H1 (cell line): Measurements from ENCODE around the gene RNF111. TPM values are rescaled to one million over a fixed set of nuclear protein-coding genes. Genes with fewer than 3 reads are reported as not detected.

Experiments used
- CTCF ChIA-PET: fragments of 300-600 bp; sonication (Branson Sonifier 250); formaldehyde crosslinking; loops from one replicate; lab custom pipeline; 2021; ENCODE audit not compliant: partially characterized antibody; lab: Charles Lee
- POLR2A ChIA-PET: fragments of 300-600 bp; sonication (Branson Sonifier 250); formaldehyde crosslinking; loops from one replicate; lab custom pipeline; 2021; ENCODE audit warnings: inconsistent platforms; ENCODE audit not compliant: partially characterized antibody; lab: Charles Lee
- DNase-seq, 2 experiments: peaks; one replicate each; pipeline versions ENCODE4 v3.0.0 to v3.0.0-alpha.2; 2010 to 2022; ENCODE audit warnings: low spot score in 2 of 2, low read depth in 1 of 2, mixed read lengths in 1 of 2
- FAIRE-seq: peaks from 2 replicates; lab custom pipeline; 2011; peaks lifted over from hg19 to GRCh38; lab: Jason Lieb, UNC
- H2AFZ ChIP-seq: 2 replicates; pipeline ENCODE4 v1.8.1; 2012; ENCODE audit warnings: low read length, inconsistent platforms
- H2AK5ac ChIP-seq: 2 replicates; pipeline ENCODE4 v1.6.1; 2013; ENCODE audit warnings: low read depth, low read length
- H2BK120ac ChIP-seq: replicated peaks from 2 replicates; pipeline ENCODE3; 2013; ENCODE audit warnings: low read depth, low read length, inconsistent platforms
- H2BK12ac ChIP-seq: 2 replicates; pipeline ENCODE4 v1.6.1; 2013; ENCODE audit warnings: low read depth, low read length
- H2BK15ac ChIP-seq: 2 replicates; pipeline ENCODE4 v1.6.1; 2013; ENCODE audit warnings: low read length
- H2BK20ac ChIP-seq: 2 replicates; pipeline ENCODE4 v1.6.1; 2013; ENCODE audit warnings: low read length
- H2BK5ac ChIP-seq: 2 replicates; pipeline ENCODE4 v1.6.1; 2013; ENCODE audit warnings: low read depth, low read length
- H3K14ac ChIP-seq: 2 replicates; pipeline ENCODE4 v1.6.1; 2013; ENCODE audit warnings: inconsistent platforms; ENCODE audit not compliant: insufficient read length
- H3K18ac ChIP-seq: 2 replicates; pipeline ENCODE4 v1.6.1; 2013; ENCODE audit warnings: low read length; ENCODE audit errors: extremely low read depth
- H3K23ac ChIP-seq: 2 replicates; pipeline ENCODE4 v1.6.1; 2013; ENCODE audit warnings: inconsistent platforms; ENCODE audit not compliant: insufficient read length
- H3K23me2 ChIP-seq: 2 replicates; pipeline ENCODE4 v1.6.1; 2013; ENCODE audit warnings: low read depth, low read length
- H3K27ac ChIP-seq: 2 replicates; pipeline ENCODE4 v1.6.1; 2011; ENCODE audit warnings: low read depth, low read length, inconsistent platforms
- H3K27me3 ChIP-seq, 4 experiments: replicated peaks in 1 of 4; 1 replicate in 1 of 4; 2 replicates in 3 of 4; pipeline versions ENCODE4 v1.6.1 to v1.8.1; 2011 to 2013; ENCODE audit warnings: low read length in 3 of 4, mild to moderate bottlenecking in 3 of 4, inconsistent platforms in 2 of 4, mixed read lengths in 2 of 4, moderate library complexity in 1 of 4; ENCODE audit not compliant: control insufficient read depth in 3 of 4, insufficient read depth in 3 of 4; ENCODE audit errors: extremely low read depth in 1 of 4
- H3K36me3 ChIP-seq, 4 experiments: 2 replicates each; pipeline versions ENCODE4 v1.6.1 to v1.8.1; 2011 to 2013; ENCODE audit warnings: mild to moderate bottlenecking in 4 of 4, low read length in 3 of 4, moderate library complexity in 2 of 4, control low read depth in 1 of 4, inconsistent platforms in 1 of 4; ENCODE audit not compliant: insufficient read depth in 4 of 4, control insufficient read depth in 2 of 4
- H3K4ac ChIP-seq: replicated peaks from 2 replicates; pipeline ENCODE3; 2013; ENCODE audit warnings: low read length, low read depth, mixed read lengths, inconsistent platforms; ENCODE audit not compliant: insufficient read length
- H3K4me1 ChIP-seq, 4 experiments: replicated peaks in 1 of 4; 1 replicate in 1 of 4; 2 replicates in 3 of 4; pipeline versions ENCODE4 v1.6.1 to v1.8.1; 2011 to 2013; ENCODE audit warnings: low read length in 3 of 4, inconsistent platforms in 2 of 4, mixed read lengths in 1 of 4; ENCODE audit not compliant: insufficient read depth in 4 of 4, control insufficient read depth in 3 of 4
- H3K4me2 ChIP-seq, 2 experiments: 2 replicates each; pipeline versions ENCODE4 v1.6.1 to v1.8.1; 2011 to 2013; ENCODE audit warnings: low read depth in 2 of 2, low read length in 2 of 2, control low read depth in 1 of 2, inconsistent platforms in 1 of 2, mild to moderate bottlenecking in 1 of 2; ENCODE audit not compliant: insufficient read depth in 1 of 2
- H3K4me3 ChIP-seq, 4 experiments: fragments of 200-600, 300-600 bp in 1 of 4; sonication (generic), shearing (Covaris generic), sonication (Bioruptor Twin) in 1 of 4; 2 replicates each; pipeline versions ENCODE4 v1.5.1 to v1.8.1; 2011 to 2016; ENCODE audit warnings: low read length in 4 of 4, low read depth in 3 of 4, control low read depth in 2 of 4, inconsistent platforms in 2 of 4, mild to moderate bottlenecking in 2 of 4, mixed read lengths in 1 of 4, moderate library complexity in 1 of 4; ENCODE audit not compliant: insufficient read depth in 2 of 4; ENCODE audit errors: extremely low read depth in 1 of 4
- H3K56ac ChIP-seq: replicated peaks from 2 replicates; pipeline ENCODE3; 2013; ENCODE audit warnings: low read depth, mild to moderate bottlenecking, mixed read lengths, low read length, inconsistent platforms; ENCODE audit not compliant: insufficient read length
- H3K79me1 ChIP-seq: 2 replicates; pipeline ENCODE4 v1.6.1; 2013; ENCODE audit warnings: low read depth, low read length, control low read depth
- H3K79me2 ChIP-seq, 2 experiments: 2 replicates each; pipeline versions ENCODE4 v1.6.1 to v1.8.1; 2012 to 2013; ENCODE audit warnings: low read length in 2 of 2, mild to moderate bottlenecking in 2 of 2, inconsistent platforms in 1 of 2; ENCODE audit not compliant: insufficient read depth in 2 of 2, control insufficient read depth in 1 of 2
- H3K9ac ChIP-seq, 4 experiments: replicated peaks in 1 of 4; 1 replicate in 1 of 4; 2 replicates in 3 of 4; pipeline versions ENCODE4 v1.6.1 to v1.8.1; 2011 to 2013; ENCODE audit warnings: low read depth in 3 of 4, low read length in 3 of 4, control low read depth in 2 of 4, mild to moderate bottlenecking in 2 of 4, moderate library complexity in 2 of 4, inconsistent platforms in 1 of 4; ENCODE audit errors: extremely low read depth in 1 of 4
- H3K9me3 ChIP-seq, 2 experiments: 2 replicates each; pipeline versions ENCODE4 v1.6.1 to v1.8.1; 2012 to 2013; ENCODE audit warnings: mild to moderate bottlenecking in 2 of 2, moderate library complexity in 2 of 2, control low read depth in 1 of 2, inconsistent platforms in 1 of 2, low read depth in 1 of 2, low read length in 1 of 2, mixed read lengths in 1 of 2; ENCODE audit not compliant: insufficient read depth in 2 of 2
- H4K20me1 ChIP-seq, 2 experiments: replicated peaks in 1 of 2; 2 replicates each; pipeline versions ENCODE3 to v1.8.1; 2011 to 2013; ENCODE audit warnings: inconsistent platforms in 2 of 2, low read length in 2 of 2, mild to moderate bottlenecking in 1 of 2; ENCODE audit not compliant: insufficient read depth in 2 of 2, control insufficient read depth in 1 of 2
- H4K5ac ChIP-seq: 2 replicates; pipeline ENCODE4 v1.6.1; 2013; ENCODE audit warnings: low read length, low read depth, mixed read lengths, inconsistent platforms; ENCODE audit not compliant: insufficient read length
- H4K8ac ChIP-seq: 2 replicates; pipeline ENCODE4 v1.8.0; 2013; ENCODE audit warnings: mild to moderate bottlenecking, moderate library complexity, low read length, inconsistent platforms; ENCODE audit not compliant: insufficient read depth; ENCODE audit errors: extremely low read depth
- H4K91ac ChIP-seq: replicated peaks from 2 replicates; pipeline ENCODE3; 2013; ENCODE audit warnings: low read length, mixed read lengths, inconsistent platforms; ENCODE audit not compliant: insufficient read length
- JUND ChIP-seq: IDR thresholded peaks from 2 replicates; pipeline ENCODE4 v1.6.1; 2011; ENCODE audit warnings: mild to moderate bottlenecking, improper control_type of control experiment, low read length
- KDM1A ChIP-seq: fragments of 200-600, 300-600 bp; sonication (generic); IDR thresholded peaks from 2 replicates; pipeline ENCODE4 v1.7.1; 2016; ENCODE audit warnings: mild to moderate bottlenecking, low read length, borderline replicate concordance
- WGBS, 2 experiments: shearing (Covaris generic) in 1 of 2; methylation state at CpG; one replicate each; pipeline versions ENCODE4 v1.1.6 to v1.1.7; 2013 to 2015; ENCODE audit warnings: low lambda C conversion rate in 2 of 2, mixed read lengths in 2 of 2, inconsistent platforms in 1 of 2, low coverage in 1 of 2, missing lambda C conversion rate in 1 of 2; ENCODE audit not compliant: insufficient replicate concordance in 2 of 2, insufficient coverage in 1 of 2, insufficient read length in 1 of 2; ENCODE audit errors: extremely low coverage in 1 of 2, missing lambda C conversion rate in 1 of 2; 5-methylcytosine and 5-hydroxymethylcytosine counted together
- polyA plus RNA-seq, 7 experiments: library from polyadenylated mRNA; depleted of rRNA in 3 of 7; stranded (reverse) in 5 of 7; unstranded in 2 of 7; fragments of >200 nt in 5 of 7; fragments of 200-250 nt in 2 of 7; gene quantifications; 1 replicate in 5 of 7; 2 replicates in 1 of 7; 4 replicates in 1 of 7; pipeline versions ENCODE4 v1.2.1 to v1.2.3, GENCODE V29; 2011 to 2013; ENCODE audit warnings: missing spikeins in 2 of 7, mixed read lengths in 2 of 7
- total RNA-seq: library from RNA; stranded (reverse); fragmentation: NEBNext Ultra II Directional; extraction: Animal tissue kit (Norgen Biotek cat#: 25700); gene quantifications from 2 replicates; pipeline ENCODE4 v1.2.1, GENCODE V29; 2021

RNF111 gene
- total and polyA plus RNA-seq, 2 of the 8 experiments (the other 6 are each of a cell fraction or from before 2014, with no cell fraction given): 18.5 to 26.6 TPM

DNA sequence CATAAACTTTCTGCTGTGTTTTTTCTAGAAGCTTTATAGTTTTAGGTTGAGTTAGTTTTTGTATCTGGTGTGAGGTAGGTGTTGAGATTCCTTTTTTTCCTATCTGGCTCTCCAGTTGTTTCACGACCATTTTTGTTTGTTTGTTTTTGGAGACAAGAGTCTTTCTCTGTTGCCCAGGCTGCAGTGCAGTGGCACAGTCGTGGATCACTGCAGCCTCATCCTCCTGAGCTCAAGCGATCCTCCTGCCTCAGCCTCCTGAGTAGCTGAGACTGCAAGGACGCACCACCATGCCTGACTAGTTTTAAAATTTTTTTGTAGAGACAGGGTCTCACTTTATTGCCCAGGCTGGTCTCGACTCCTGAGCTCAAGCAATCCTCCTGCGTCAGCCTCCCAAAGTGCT, 20.6 kb downstream of the RNF111 start:
- Histone ChIP-seq H3K79me1 (peaks cover 3% of the 10 kb centered on the region; the same call in 1 of the 2 replicates), H3K4me1 (no peaks in the 10 kb centered on the region), H3K23me2 (no peaks in the 10 kb centered on the region; the same call in 1 of the 2 replicates), H3K9me3 (no peaks in the 10 kb centered on the region), H4K5ac (no peak overlapping the region), H2AK5ac (no peak overlapping the region), H3K36me3 (peaks cover 0 to 4% (median 2%) of the 10 kb centered on the region in 4 experiments; a peak in 2 of 8 replicates), H4K91ac (no peak overlapping the region), H2BK12ac (no peak overlapping the region), H2BK5ac (no peak overlapping the region), H3K4ac (no peak overlapping the region), H2BK20ac (no peak overlapping the region), H2AFZ (no peak overlapping the region), H3K4me2 (no peak overlapping the region), H2BK120ac (no peak overlapping the region), H3K79me2 (peaks cover 0 to 88% of the 10 kb centered on the region in 2 experiments; a peak in 2 of 4 replicates), H3K56ac (no peak overlapping the region), H3K23ac (no peak overlapping the region), H4K8ac (no peak overlapping the region), H3K27me3 (no peaks in the 10 kb centered on the region), H2BK15ac (no peak overlapping the region), H3K4me3 (no peak overlapping the region), H3K14ac (no peak overlapping the region), H4K20me1 (peaks cover 0 to 1% of the 10 kb centered on the region in 2 experiments), H3K9ac (no peak overlapping the region), H3K18ac (no peak overlapping the region), H3K27ac (no peak overlapping the region)
- ChIA-PET CTCF (interaction anchor here (0.8 kb wide), 1 partner anchor 39 kb away, joined by 3 read pairs; no protein-coding TSS in a partner anchor), POLR2A (no interaction called here)
- DNase-seq (no peak), FAIRE-seq (no peak)
- WGBS, 2 experiments: 85% methylated on average over 6 of the region's 6 CpGs; no CpG with 5 or more reads in 1 of the 2 experiments
- TF ChIP-seq JUND (no peak), KDM1A (0 out of 2 replicates have a peak, but pooled peaks have one; percentile 13)
